Suppressor macrophage treated with lipopolysaccharide for 4 hours (primary cell): ENCODE results near the gene MFAP2.
"Not testable (repeated sequence)": the region's sequence is repeated elsewhere in the genome, so short reads cannot be mapped to it uniquely, and the experiment has no call there.

ENCODE experiments used
- DNase-seq: peaks from one replicate; pipeline ENCODE4 v3.0.0-alpha.2; 2020

MFAP2 gene

GRCh38 chr1:16978567-16979474, 1.6 kb downstream of the MFAP2 start:
- DNase-seq: no peak

DNA sequence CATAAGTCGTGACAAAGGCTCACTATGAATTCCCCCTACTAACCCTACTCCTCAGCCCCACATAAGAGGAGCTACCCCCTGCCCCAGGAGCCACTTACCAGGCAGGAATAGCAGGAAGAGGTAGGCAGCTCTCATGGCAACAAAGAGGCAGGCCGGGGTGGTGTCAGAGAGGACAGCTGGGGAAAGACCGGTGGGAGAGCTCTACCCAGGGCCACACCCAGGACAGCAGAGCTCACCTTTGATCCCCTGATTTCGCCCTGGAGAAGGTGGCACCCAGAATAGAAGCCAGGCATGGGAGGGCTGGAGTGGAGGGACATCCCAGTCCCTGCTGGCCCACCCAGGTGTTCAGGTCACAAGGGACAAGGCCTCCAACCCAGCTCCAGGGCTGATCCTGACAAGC, 2.3 kb downstream of the MFAP2 start:
- DNase-seq: no peak

- DNase-seq: no peak
These were observed 3.0 kb downstream of the MFAP2 start for GRCh38 chr1:16977377-16977776.

- DNase-seq: no peak
These were observed 3.5 kb downstream of the MFAP2 start for GRCh38 chr1:16976966-16977365.

DNA sequence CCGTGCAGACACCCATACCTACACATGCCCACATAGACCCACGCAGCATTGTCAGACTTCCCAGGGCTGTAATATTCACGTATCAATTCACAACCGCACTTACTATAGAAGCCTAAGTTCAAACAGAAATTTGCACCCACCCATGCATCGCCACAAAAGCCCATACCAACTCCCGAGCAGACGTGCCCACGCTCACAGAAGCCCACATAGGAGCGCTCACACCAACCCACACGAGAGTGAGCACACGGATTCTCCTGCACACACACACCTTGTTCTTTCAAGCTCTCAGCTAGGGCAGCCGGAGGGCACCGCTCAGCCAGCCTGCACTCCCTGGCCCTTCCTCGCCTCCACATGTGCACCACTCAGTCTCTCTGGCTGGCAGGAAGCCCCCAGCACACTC, 4.6 kb downstream of the MFAP2 start:
- no peak for DNase-seq

DNA sequence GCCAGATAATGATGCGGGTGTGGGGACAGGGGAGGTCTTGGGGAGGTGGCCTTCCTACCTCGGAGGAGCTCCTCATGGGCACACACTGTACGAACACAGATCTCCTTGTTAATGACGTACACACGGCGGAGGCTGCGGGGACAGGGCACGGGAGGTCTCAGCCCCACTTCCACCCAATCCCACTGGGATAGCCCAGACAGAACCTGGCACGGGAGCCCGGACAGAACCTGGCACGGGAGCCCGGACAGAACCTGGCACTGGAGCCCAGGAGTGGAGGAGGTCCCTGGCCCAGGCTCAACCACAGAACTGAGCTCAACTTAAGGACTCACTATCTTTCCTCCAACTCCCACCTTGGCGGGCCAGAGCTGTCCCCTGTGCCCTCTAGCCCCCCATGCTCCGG, 5.2 kb downstream of the MFAP2 start:
- no peak for DNase-seq

- no peak for DNase-seq
These were observed 7.2 kb downstream of the MFAP2 start for GRCh38 chr1:16973215-16973614.

- no peak for DNase-seq
These were observed 8.1 kb downstream of the MFAP2 start for GRCh38 chr1:16972189-16972895.

GRCh38 chr1:16971341-16972188, 8.9 kb downstream of the MFAP2 start:
- DNase-seq: no peak

GRCh38 chr1:16970132-16970910, 10.1 kb downstream of the MFAP2 start:
- DNase-seq: no peak

- no peak for DNase-seq
These were observed 10.8 kb downstream of the MFAP2 start for GRCh38 chr1:16969651-16970050.

- no peak for DNase-seq
These were observed 11.3 kb downstream of the MFAP2 start for GRCh38 chr1:16969057-16969611.

DNA sequence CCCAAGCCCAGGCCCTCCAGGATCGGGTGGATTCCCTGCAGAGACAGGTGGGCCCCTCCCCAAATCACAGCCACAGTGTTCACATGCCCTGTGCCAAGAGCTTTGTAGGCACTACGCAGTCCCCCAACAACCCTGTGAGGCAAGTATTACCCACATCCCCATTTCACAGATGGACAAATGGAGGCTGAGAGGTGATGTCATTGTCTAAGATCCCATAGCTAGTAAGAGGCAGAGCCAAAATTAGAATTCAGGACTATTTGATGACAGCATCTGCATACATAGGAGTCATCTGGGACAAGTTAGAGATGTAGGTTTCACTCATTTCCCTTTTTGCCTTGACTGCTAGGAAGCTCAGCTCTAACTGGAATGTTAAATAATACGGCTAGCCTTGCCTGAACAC, 12.0 kb downstream of the MFAP2 start:
- no peak for DNase-seq

DNA sequence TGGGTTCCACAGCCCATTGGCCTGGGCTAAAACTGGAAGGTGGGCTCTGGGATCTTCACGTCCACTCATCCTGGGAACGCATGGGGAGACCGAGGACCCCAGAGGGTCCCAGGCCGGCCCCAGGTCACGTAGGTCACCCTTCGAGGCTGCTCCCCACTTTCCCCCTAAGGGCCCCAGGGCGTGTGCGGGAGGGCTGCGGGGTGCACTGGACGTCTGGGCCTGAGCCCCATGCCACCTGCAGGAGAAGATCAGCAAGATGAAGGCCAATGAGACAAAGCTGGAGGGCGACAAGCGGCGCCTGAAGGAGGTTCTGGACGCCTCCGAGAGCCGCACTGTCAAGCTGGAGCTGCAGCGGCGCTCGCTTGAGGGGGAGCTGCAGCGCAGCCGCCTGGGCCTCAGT, 12.5 kb downstream of the MFAP2 start:
- DNase-seq: no peak

GRCh38 chr1:16967095-16967575, 13.3 kb downstream of the MFAP2 start:
- no peak for DNase-seq

DNA sequence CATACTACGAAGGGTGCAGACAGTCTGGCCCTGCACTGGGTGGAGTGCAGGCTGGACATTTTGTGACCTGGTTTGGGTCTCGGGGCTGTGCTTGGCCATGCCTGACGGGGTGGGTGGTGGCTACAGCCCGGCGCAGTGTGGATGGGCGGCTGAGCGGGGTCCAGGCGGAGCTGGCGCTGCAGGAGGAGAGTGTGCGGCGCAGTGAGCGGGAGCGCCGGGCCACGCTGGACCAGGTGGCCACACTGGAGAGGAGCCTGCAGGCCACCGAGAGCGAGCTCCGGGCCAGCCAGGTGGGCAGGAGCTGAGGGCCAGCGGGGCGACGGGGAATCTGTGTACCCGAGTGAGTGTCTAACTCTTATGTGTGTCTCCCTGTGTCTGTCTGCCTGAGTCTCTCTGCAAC, 14.1 kb downstream of the MFAP2 start:
- DNase-seq: no peak

DNA sequence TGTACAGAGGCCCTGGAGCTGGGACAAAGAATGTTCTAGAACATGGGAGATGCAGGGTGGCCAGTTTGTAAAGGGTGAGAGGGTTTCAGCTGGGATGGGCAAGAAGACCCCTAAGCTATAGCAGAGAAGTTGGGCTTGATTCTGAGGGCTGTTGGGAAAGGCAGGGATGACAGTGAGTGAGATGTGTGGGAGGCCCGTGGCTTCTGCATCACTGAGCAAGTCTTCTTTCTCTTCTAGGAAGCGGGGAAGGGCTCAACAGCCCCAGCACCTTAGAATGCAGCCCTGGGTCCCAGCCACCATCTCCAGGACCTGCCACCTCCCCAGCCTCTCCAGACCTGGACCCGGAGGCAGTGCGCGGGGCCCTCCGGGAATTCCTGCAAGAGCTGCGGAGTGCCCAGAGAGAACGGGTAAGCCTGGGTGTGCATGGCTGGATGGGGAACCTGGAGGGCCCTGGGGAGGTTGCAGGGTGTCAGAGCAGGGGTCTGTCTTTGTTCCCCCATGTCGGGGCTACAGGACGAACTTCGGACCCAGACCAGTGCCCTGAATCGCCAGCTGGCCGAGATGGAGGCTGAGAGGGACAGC, 14.8 kb downstream of the MFAP2 start:
- no peak for DNase-seq

DNA sequence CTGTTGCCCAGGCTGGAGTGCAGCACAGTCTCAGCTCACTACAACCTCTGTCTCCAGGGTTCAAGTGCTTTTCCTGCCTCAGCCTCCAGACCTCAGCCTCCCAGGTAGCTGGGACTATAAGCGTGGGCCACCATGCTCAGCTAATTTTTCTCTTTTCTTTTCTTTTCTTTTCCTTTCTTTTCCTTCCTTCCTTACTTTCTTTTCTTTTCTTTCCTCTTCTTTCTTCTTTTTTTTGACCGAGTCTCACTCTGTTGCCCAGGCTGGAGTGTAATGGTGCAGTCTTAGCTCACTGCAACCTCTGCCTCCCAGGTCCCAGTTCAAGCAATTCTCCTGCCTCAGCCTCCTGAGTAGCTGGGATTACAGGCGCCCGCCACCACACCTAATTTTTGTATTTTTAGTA, 16.3 kb downstream of the MFAP2 start:
- not testable (repeated sequence) for DNase-seq

- no peak for DNase-seq
These were observed 18.9 kb downstream of the MFAP2 start for GRCh38 chr1:16961297-16962133.

DNA sequence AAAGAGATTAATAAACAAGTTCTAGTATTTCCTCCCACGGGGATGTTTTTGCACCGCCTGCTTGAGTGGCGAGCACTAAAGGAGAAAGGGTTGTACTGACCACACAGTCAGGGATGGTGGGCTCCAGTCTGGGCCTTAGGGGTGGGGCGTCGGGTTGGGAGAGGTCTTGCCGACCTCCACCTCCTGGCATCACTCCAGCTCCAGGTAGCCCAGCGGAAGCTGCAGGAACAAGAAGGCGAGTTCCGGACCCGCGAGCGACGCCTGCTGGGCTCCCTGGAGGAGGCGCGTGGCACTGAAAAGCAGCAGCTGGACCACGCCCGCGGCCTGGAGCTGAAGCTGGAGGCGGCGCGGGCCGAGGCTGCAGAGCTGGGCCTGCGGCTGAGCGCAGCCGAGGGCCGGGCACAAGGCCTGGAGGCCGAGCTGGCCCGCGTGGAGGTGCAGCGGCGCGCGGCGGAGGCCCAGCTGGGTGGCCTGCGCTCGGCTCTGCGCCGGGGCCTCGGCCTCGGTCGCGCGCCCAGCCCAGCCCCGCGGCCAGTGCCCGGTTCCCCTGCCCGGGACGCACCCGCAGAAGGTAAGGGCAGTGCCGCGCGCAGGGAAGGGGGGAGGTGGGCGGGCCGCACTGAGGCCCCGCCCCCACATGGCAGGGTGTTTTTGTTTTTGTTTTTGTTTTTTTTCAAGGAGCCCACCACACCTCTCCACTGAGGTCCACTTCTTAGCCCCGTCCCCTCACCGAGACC, 19.7 kb downstream of the MFAP2 start:
- peak; percentile 86 for DNase-seq
